Transverse colon (tissue), 4 donors: Measurements from ENCODE around the gene RDH8. TPM values are rescaled to one million over a fixed set of nuclear protein-coding genes. Genes with fewer than 3 reads are reported as not detected.
"Not testable (repeated sequence)": the region's sequence is repeated elsewhere in the genome, so short reads cannot be mapped to it uniquely, and the experiment has no call there.

Experiments used
- DNase-seq: peaks from one replicate; pipeline ENCODE4 v3.0.0-alpha.2; 2019
- H3K27ac ChIP-seq, 4 donors: fragments of 200-600 bp; sonication (generic); 2 replicates each; pipeline ENCODE4 v1.5.1; 2016 to 2018; ENCODE audit warnings: inconsistent platforms in 4 of 4
- H3K27me3 ChIP-seq: fragments of 200-600 bp; sonication (generic); 2 replicates; pipeline ENCODE4 v1.5.1; 2017; ENCODE audit warnings: inconsistent platforms
- H3K36me3 ChIP-seq, 4 donors: fragments of 200-600 bp; sonication (generic); 2 replicates each; pipeline ENCODE4 v1.5.1; 2017 to 2019; ENCODE audit warnings: inconsistent platforms in 4 of 4
- H3K4me1 ChIP-seq, 4 donors: fragments of 200-600 bp; sonication (generic); 2 replicates each; pipeline ENCODE4 v1.5.1; 2017 to 2020; ENCODE audit warnings: inconsistent platforms in 4 of 4
- H3K4me3 ChIP-seq, 4 donors: fragments of 200-600 bp; sonication (generic); 1 replicate in 1 of 4; 2 replicates in 3 of 4; pipeline versions ENCODE4 v1.5.1 to v1.6.1; 2017 to 2019; ENCODE audit warnings: inconsistent platforms in 4 of 4
- H3K9me3 ChIP-seq, 2 donors: fragments of 200-600 bp; sonication (generic); 2 replicates each; pipeline ENCODE4 v1.5.1; 2017 to 2019; ENCODE audit warnings: inconsistent platforms in 2 of 2
- EP300 ChIP-seq: sonication (generic); formaldehyde crosslinking; IDR thresholded peaks from one replicate; pipeline ENCODE4 v1.6.1; 2017; ENCODE audit warnings: antibody characterized with exemption, low read depth
- POLR2A ChIP-seq: fragments of 450-650 bp; IDR thresholded peaks from one replicate; pipeline ENCODE4 v1.6.1; 2016; ENCODE audit warnings: antibody characterized with exemption, mild to moderate bottlenecking, moderate library complexity
- POLR2AphosphoS5 ChIP-seq, 3 donors: sonication (generic); formaldehyde crosslinking; IDR thresholded peaks; one replicate each; pipeline ENCODE4 v1.6.1; 2016; ENCODE audit warnings: antibody characterized with exemption in 3 of 3
- WGBS, 2 donors: methylation state at CpG; one replicate each; pipeline ENCODE4 v1.1.5; 2018; ENCODE audit warnings: low coverage in 1 of 2; 5-methylcytosine and 5-hydroxymethylcytosine counted together
- in situ Hi-C, 4 donors: fragments of 200-750 bp; cut with MboI; loops; one replicate each; pipeline versions ENCODE4 v1.15.0 to v1.15.1; 2017; ENCODE audit warnings: low sequenced_read_pairs in 3 of 4, low pct_ligation_motif_present in 1 of 4, low pct_unique_long_range_greater_than_20kb in 1 of 4
- intact Hi-C: fragments of 100-400 bp; cut with DNase I; formaldehyde crosslinking; loops from one replicate; pipeline ENCODE4 v1.15.1; 2023; ENCODE audit warnings: low total_unique reads
- total RNA-seq, 4 donors: library from RNA; depleted of rRNA; stranded (reverse); fragments of >200 nt; gene quantifications; one replicate each; pipeline ENCODE4 v1.1.0, GENCODE V29; 2016
- TF ChIP-seq, protein P1 (sequence below), 5 experiments: fragments of 200-600 bp in 3 of 5; fragments of 450-650 bp in 2 of 5; sonication (generic) in 3 of 5; IDR thresholded peaks; 1 replicate in 2 of 5; 2 replicates in 3 of 5; pipeline ENCODE4 v1.5.1; 2016 to 2017; ENCODE audit warnings: antibody characterized with exemption in 5 of 5, inconsistent platforms in 3 of 5, mild to moderate bottlenecking in 2 of 5, moderate library complexity in 1 of 5

Gene RDH8
- total RNA-seq, 4 donors from 2014 or later, result not detected

DNA sequence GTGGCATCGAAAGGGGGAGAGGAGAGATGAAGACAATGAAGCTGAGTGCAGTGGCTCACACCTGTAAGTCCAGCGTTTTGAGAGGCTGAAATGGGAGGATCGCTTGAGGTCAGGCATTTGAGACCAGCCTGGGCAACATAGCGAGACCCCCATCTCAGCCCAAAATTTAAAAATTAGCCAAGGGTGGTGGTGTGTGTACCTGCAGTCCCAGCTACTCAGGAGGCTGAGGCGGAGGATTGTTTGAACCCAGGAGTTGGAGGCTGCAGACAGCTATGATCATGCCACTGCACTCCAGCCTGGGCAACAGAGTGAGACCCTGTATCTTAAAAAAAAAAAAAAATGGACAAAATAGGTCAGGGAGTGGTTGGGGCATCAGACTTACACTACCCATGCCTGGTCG is 7.6 kb downstream of the RDH8 start:
- intact Hi-C loops, result no loop called here
- in situ Hi-C loops, result loop anchor here in 1 of 4 donors (10.0 kb wide), 1 partner anchor 86 kb away; the partner anchor contains the start of gene OLFM2
- WGBS, 2 donors, result 83 to 100% methylated on average over 1 to 6 of the region's 6 CpGs
- Histone ChIP-seq H3K4me1 (no peaks in the 10 kb centered on the region), H3K4me3 (no peak overlapping the region), H3K27me3 (peaks cover 15% of the 10 kb centered on the region), H3K9me3 (no peaks in the 10 kb centered on the region), H3K27ac (no peak overlapping the region), H3K36me3 (no peaks in the 10 kb centered on the region)
- no peak for TF ChIP-seq POLR2A
- DNase-seq, result no peak

DNA sequence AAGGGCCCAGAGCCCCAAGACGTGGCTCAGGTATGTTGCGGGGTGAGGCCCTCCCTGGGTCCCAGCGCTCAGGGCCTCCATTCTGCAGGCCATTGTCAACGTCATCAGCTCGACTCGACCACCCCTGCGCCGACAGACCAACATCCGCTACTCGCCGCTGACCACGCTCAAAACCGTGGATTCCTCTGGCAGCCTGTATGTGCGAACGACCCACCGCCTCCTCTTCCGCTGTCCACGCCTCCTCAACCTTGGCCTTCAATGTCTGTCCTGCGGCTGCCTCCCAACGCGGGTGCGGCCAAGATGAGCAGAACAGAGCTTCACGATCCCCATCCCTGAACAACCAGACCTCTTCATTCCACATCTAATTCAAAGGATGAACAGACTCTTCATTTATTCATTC is 8.2 kb downstream of the RDH8 start:
- Histone ChIP-seq H3K4me1 (no peaks in the 10 kb centered on the region), H3K27me3 (peaks cover 15% of the 10 kb centered on the region), H3K27ac (no peak overlapping the region), H3K9me3 (no peaks in the 10 kb centered on the region), H3K4me3 (no peak overlapping the region), H3K36me3 (no peaks in the 10 kb centered on the region)
- in situ Hi-C loops (loop anchor here in 1 of 4 donors (10.0 kb wide), 1 partner anchor 87 kb away; the partner anchor contains the start of gene OLFM2), intact Hi-C loops (no loop called here)
- TF ChIP-seq POLR2A (no peak), EP300 (no peak), POLR2AphosphoS5 (IDR thresholded peaks at IDR 0.05) (no peak)
- TF ChIP-seq, protein P1, sequence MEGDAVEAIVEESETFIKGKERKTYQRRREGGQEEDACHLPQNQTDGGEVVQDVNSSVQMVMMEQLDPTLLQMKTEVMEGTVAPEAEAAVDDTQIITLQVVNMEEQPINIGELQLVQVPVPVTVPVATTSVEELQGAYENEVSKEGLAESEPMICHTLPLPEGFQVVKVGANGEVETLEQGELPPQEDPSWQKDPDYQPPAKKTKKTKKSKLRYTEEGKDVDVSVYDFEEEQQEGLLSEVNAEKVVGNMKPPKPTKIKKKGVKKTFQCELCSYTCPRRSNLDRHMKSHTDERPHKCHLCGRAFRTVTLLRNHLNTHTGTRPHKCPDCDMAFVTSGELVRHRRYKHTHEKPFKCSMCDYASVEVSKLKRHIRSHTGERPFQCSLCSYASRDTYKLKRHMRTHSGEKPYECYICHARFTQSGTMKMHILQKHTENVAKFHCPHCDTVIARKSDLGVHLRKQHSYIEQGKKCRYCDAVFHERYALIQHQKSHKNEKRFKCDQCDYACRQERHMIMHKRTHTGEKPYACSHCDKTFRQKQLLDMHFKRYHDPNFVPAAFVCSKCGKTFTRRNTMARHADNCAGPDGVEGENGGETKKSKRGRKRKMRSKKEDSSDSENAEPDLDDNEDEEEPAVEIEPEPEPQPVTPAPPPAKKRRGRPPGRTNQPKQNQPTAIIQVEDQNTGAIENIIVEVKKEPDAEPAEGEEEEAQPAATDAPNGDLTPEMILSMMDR (IDR thresholded peaks at IDR 0.05), result no peak
- no peak for DNase-seq
- 90% methylated on average over 23 of the region's 23 CpGs; no CpG with 5 or more reads in 1 of the 2 donors for WGBS, 2 donors

DNA sequence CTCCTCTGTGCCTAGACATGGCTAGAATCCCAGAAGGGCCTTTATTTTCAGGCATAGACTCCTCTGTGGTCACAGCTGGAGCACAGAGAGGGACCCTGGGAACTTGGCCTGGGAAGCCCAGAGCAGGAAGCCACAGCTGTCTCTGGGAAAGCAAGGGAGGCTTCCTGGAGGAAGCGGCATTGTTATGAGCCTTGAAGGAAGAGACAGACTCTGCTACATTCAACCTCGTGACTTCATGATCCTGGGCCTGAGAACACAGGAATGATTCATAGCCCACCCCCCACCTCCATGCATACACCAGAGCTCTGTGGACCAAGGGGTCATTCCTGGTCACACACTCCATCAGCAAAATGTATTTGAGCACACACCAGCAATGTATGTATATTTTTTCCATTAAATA is 8.6 kb downstream of the RDH8 start:
- Histone ChIP-seq H3K36me3 (no peaks in the 10 kb centered on the region), H3K27ac (no peak overlapping the region), H3K4me1 (peaks cover 0 to 1% (median 0%) of the 10 kb centered on the region in 4 donors), H3K9me3 (no peaks in the 10 kb centered on the region), H3K27me3 (peaks cover 15% of the 10 kb centered on the region), H3K4me3 (no peak overlapping the region)
- in situ Hi-C loops (loop anchor here in 1 of 4 donors (10.0 kb wide), 1 partner anchor 87 kb away; the partner anchor contains the start of gene OLFM2), intact Hi-C loops (no loop called here)
- no peak for TF ChIP-seq POLR2A
- TF ChIP-seq, protein P1 (IDR thresholded peaks at IDR 0.05), result no peak
- no peak for DNase-seq
- WGBS, 2 donors, result 58 to 71% methylated on average over 1 to 2 of the region's 2 CpGs

- in situ Hi-C loops, result loop anchor here in 1 of 4 donors (10.0 kb wide), 1 partner anchor 88 kb away; the partner anchor contains the start of gene OLFM2
- H3K27ac ChIP-seq, DNase-seq, intact Hi-C loops, H3K36me3 ChIP-seq, H3K4me3 ChIP-seq, H3K9me3 ChIP-seq, H3K4me1 ChIP-seq: not testable (repeated sequence)
- peaks cover 15% of the 10 kb centered on the region for H3K27me3 ChIP-seq
- WGBS, 2 donors, result 84 to 91% methylated on average over 3 to 5 of the region's 5 CpGs
Measured at GRCh38 chr19:10023096-10023495, 9.8 kb downstream of the RDH8 start.

GRCh38 chr19:10026744-10027143 is 13.5 kb downstream of the RDH8 start:
- in situ Hi-C loops, result loop anchor here (5.0 to 10.0 kb wide), 4 partner anchors 92 to 104 kb away; partner anchors contain the start of gene OLFM2 (in 1 of the 4)
- intact Hi-C loops, result no loop called here
- WGBS, 2 donors, result 85 to 94% methylated on average over 3 of the region's 3 CpGs

More at GRCh38 chr19:10026744-10027143, 13.5 kb downstream of the RDH8 start:
- Histone ChIP-seq H3K4me3 (no peak overlapping the region), H3K27ac (no peak overlapping the region), H3K27me3 (peaks cover 19% of the 10 kb centered on the region), H3K4me1 (peaks cover 0 to 9% (median 7%) of the 10 kb centered on the region in 4 donors), H3K36me3 (no peaks in the 10 kb centered on the region), H3K9me3 (no peaks in the 10 kb centered on the region)
- DNase-seq, result no peak
- TF ChIP-seq EP300, result no peak
- TF ChIP-seq POLR2AphosphoS5 (IDR thresholded peaks at IDR 0.05), result no peak
- TF ChIP-seq POLR2A, result no peak
- TF ChIP-seq, protein P1 (IDR thresholded peaks at IDR 0.05), result no peak
